Measurements from ENCODE around the gene TMCO4.
A peak's percentile ranks its signal among the peaks of the same experiment; 100 is the strongest.

The TMCO4 gene

DNA sequence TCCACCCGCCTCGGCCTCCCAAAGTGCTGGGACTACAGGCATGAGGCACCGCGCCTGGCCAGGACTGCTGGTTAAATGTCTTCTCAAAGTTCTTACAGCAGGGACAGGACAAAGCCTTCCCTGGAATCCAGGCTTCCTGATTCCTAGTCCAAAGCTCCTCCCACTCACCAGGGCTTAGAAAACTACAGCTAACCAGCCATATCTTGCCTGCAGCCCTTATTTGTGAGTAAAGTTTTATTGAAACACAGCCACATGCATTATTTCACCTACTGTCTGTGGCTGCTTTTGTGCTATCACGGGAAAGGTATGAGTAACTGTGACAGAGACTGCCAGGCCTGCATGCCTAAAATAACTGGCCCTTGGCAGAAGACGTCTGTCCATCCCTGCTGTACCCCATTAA is 24.4 kb downstream of the TMCO4 start:
- no peak for DNase-seq

DNA sequence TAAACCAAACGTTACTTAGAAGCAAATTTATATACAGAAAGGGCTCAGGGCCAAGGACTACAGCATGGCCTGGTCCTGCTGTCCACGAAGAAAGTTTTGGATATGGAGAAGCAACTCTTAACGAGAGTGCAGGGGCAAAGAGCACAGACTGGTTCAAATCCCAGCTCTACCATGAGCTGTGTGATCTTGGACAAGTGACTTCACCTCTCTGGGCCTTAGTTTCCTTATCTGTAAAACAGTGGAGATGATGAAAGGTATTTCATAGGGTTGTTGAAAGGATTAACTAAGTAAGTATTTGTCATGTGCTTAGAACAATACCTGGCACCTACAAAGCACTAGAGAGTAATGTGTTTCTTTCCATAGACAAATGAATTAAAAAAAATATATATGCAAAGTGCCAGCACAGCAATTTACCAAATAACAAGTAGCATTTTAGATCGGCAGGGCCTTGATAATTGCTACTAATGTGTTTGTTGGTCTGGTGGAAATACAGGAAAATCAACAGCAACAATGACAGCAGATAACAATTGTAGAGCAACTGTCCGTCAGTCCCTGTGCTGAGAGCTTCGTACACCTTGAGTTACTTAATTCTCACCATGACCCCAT is 25.4 kb downstream of the TMCO4 start:
- DNase-seq: no peak

DNA sequence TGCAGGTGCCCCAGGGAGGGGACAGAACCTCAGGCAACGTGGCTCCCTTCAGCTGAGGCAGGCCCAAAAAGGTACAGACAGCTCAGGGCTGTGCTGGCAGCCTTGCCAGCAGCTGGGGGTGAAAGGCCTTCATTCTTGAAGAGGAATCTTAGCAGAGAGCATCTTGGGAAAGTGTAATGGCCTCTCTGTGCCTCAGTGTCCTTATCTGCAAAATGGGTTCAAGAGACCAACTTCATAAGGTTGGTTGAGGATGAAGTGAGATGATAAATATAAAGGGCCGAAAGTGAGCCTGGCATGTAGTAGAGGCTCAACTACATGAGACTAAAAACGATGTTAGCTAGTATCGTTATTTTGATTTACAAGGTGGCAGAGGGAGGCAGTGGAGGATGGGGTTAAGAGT is 26.2 kb downstream of the TMCO4 start:
- no peak for DNase-seq

DNA sequence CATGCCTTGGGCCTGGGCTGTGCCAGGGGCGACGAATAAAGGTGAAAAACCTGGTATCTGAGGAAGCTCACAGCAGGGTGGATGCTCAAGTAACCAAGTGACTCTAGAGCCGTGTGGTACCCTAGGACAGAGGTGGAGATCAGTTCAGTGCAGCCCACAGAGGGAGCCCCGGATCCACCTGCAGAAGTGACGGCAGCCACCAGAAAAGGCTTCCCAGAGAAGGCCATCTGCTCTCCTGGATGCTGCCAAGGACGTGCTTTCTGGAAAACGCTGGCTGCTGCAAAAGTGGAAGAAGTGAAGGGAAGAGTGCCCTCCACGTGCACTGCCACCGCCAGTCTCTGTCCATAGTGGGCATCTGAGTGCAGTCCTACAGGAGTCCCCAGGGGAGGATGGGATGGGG is 27.7 kb downstream of the TMCO4 start:
- peak in 1 of 14 donors; percentile 8 for DNase-seq

DNA sequence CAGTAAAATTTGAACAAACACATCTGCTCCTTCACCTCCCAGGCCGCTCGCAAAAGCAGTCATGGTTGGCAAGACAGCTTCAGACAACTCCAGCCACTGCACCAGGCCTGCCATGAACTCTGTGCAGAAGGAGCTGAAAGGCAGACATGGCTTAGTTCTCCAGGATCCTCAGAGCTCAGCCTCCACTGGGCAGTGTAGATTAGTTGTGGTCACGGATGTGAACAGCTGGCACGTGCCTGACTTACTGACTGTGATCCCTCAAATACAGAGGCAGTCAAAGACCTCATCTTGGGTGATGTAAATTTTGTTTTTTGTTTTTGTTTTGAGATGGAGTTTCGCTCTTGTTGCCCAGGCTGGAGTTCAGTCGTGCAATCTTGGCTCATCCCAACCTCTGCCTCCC is 28.4 kb downstream of the TMCO4 start:
- DNase-seq: no peak

DNA sequence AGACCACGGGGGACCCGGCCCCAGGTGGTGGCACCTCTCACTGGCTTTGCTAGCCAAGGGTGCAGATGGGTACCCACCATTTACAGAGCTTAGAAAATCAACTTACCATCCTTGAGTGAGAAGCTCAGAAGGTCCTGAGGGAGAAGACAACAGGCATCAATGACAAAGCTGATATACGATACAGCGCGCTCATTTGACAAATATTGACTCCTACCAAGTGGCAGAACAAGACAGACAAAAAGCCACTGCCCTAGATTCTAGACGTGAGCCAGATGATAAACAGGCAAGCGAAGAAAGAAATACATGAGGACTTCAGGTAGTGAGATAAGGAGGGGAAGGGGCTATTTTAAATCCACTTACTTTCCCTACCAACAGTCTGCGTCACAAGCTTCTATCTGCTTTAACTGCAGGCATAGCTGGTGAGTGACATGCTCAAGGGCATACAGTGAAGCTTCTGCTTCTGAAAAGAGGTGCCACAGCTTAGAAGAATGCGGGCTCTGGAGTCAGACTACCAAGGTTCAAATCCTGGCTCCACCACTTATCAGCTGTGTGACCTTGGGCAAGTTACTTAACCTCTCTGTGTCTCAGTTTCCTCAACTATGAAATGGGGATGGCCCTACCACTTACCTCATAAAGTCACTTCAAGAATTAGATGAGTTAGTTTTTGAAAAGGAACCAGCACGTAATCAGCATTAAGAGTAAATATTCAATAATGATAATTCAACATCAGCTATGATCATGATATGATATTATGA is 29.1 kb downstream of the TMCO4 start:
- DNase-seq: no peak

DNA sequence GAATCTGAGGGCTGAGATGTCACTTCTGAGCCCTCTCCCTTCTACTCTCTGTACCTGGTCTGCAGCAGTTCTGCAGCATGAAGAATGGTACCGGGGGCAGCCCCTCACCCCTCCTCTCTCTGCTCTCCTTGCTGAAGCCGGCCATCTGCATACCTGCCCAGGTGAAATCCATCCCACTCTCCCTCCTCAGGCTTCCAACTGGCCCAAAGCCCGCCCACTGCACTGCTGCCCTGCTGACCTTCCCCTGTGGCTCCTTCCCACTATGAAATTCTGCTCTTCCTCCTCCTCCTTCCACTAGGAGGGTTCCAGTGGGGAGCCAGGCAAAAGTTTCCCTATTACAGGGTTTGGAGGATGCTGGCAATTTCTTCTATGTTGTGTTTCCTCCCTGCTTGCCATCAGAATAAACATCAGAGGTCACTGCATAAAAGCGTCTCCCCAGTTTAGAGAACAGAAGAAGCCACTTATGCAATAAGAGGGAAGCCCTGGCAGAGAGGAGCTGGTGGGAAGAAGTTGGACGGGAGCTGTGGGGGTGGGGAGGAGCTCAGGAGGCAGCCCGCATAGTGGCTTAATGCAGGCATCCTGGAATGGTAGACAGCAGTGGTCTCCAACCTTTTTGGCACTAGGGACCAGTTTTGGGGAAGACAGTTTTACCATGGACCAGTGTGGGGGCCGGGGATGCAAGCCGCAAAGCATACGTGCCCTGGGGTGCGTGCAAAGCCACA is 30.3 kb downstream of the TMCO4 start:
- DNase-seq: no peak

DNA sequence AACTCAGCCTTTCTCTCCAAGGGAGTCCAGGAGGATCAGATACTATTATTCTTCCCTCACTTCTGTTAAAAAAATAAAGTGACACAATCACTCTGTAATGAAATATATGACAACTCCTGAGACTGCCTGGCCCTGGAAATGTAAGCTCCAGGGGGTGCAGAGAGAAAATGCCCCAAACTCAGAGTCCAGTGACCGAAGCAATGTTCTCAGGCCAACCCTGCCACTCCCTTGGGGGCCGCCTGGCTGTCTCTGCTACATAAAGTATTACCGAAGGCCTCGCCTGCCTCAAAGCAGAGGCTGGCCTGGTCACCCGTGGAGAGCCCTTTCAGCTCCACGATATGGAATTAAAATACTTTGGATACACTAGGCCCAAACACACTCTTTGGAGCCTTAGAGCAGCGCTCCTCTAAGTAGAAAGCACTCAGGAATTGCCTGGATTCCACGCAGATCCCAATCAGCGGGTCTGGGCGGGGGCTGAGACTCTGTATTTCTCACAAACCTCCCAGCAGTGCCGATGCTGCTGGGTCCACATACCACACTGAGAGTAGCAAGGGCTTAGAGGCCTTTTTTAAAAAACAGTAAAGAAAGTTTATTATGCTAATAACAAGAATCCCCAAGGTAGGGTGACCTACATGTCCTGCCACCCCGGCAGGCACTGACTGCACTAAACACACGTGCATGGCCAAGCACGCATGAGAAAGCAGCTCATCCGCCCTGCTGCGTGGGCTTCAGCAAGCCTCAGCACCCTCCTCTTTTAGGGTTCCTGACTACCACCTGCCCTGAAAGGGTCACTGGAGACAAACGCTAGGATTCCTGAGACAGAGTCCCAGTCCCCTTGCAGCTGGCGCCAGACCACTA is 31.1 kb downstream of the TMCO4 start:
- DNase-seq: no peak

DNA sequence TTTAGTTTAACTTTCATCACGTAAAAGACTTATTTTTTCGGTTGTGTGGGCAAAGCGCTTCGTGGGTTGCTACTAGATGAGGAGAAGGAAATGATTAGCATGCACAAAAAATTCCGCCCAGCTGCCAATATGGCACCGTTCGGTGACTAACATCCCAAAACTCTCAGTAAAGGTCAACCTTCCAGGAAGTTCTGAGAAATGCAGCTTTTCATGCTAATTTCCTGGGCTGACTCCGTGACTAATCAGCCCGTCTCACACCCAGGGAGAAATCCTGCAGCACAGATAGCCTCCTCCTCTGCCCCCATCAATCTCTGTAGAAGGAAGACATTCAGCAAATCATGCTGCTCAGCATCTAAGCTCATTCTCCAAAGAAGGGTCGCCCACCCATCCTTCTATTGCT is 34.1 kb downstream of the TMCO4 start:
- DNase-seq: no peak

DNA sequence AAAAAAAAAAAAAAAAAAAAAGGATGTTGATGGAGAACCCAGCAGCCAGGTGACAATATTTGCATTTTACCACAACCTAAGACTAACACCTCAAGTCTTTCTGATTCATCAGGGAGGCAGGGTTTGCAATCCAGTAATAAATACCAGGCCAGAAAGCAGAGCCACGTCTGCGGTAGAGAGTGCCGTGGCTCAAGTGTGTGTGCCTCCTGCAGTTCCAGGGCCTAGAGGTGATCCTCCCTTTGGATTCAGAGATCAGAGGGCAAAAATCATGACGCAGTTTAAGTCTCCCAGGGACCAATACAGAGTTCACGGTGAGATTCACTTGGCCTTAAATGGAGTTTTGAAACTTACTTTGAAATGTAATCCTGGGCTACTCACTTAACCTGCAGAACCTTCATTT is 34.9 kb downstream of the TMCO4 start:
- DNase-seq: no peak

DNA sequence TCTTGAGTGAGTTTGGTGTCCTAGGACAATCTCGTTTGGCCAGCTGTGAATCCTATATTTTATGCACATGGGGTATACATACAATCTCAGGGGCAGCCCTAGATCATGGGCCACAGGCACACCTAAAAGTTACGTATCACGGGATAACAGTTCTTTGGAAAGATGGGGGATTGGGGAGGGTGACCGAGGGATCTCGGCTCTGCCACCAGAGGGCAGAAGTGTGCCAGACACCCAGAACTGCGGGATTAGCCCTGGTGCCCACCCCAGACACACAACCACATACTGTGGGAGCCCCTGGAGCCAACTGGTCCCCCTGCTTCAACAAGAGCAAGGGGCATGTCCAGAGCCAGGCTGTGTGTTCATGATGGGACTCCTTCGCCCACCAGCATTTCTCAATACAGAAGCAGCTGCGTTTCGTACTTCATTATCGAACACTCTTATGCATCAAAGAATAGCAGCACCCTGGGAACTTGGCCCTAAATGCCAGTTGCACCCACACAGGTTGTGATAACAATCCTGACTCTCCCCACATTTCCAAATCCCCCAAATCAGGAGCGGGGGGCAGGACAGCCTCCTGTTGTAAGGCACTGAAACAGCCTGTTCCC is 37.4 kb downstream of the TMCO4 start:
- no peak for DNase-seq

DNA sequence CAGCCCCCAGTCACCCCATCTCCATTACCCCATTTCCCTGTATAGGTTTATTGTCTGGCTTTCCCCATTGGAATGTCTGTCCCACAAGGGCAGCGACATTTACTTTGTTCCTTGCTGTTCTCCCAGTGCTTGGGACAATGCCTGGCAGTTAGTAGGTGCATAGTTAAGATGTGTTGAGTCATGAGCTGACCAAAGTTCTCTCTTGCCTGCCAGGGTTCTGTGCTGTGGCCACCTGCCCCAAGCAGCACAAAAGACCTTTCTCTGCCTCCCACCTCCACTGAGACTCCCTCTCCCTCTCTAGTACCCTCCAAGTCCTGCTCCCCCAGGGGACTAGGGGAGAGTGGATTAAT is 40.0 kb downstream of the TMCO4 start:
- no peak for DNase-seq

DNA sequence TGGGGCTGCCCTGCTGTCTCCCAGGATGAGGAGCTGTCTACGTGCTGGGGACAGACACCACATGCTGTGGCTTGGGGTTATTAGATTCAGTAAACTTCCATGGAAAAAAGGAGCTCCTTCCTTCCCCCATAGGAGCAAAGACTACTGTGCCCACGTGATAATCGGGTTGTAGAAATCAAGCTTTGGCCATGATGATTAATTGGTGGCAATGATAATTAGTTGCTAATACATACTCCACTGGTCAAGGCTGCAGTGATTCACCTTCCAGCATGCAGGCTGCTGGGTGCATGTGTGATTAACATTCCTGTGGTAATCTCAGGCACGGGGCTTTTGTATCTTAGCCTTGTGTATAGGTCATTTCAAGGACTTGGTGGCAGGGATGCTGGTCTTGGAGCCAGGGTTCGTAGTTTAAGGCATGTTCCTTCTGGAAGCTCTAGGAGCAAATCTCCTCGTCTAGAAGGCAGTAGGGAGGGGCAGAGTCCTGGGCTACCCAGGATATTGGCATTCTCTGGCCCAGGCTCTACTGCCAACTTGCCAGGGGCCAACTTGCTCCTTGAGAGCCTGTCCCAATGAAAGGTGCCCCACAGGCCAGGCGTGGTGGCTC is 41.4 kb downstream of the TMCO4 start:
- DNase-seq: no peak

DNA sequence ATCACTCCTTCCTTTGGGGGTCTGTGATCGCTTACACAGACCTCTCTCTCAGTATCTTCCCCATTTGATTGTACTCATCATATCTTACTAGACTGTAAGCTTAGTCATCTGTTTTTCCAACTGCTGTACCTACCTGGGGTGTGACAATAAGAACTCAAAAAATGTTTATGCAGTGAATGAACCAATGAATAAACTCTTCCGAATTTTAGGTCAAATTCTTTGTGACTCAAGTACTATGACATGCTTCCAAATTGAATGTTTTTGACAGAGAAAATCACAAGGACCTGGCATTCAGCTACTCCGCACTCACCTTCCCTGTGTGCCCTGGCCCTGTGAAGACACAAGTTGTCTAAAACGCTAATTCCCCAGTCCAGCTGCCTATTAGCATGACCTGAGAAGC is 42.1 kb downstream of the TMCO4 start:
- no peak for DNase-seq

DNA sequence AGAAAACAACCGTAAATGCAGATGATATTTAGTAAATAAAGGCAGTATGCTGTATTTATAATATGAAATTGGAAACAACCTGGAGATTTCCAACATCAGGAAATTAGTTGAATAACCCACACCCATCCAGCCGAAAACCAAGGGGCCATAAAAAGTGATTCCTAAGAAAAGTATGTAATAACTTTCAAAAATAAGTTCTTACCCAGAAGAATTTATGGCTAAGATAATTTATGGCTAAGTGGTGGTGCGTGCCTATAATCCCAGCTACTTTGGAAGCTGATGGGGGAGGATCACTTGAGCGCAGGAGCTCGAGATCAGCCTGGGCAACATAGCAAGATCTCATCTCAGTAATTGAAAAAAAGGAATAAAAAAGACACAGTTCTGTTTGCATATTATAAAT is 43.2 kb downstream of the TMCO4 start:
- no peak for DNase-seq

DNA sequence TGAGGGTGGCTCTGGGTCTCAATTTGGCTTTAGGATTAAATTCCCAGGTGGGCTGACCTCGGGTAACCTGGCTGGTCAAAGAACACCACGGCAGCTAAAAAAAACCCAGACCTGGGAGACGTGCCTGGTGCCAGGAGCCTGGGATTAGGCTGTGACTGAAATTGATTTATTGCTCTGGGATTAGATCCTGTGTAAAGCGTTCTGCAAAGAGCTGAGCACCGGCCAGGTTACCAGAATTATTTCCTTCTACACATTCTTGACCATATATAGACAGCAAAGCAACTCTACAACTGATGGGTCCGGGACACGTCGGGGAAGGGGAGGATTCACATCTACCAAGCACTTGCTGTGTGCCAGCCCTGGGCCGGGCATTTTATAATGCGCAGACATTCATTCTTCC is 45.2 kb downstream of the TMCO4 start:
- DNase-seq: no peak

DNA sequence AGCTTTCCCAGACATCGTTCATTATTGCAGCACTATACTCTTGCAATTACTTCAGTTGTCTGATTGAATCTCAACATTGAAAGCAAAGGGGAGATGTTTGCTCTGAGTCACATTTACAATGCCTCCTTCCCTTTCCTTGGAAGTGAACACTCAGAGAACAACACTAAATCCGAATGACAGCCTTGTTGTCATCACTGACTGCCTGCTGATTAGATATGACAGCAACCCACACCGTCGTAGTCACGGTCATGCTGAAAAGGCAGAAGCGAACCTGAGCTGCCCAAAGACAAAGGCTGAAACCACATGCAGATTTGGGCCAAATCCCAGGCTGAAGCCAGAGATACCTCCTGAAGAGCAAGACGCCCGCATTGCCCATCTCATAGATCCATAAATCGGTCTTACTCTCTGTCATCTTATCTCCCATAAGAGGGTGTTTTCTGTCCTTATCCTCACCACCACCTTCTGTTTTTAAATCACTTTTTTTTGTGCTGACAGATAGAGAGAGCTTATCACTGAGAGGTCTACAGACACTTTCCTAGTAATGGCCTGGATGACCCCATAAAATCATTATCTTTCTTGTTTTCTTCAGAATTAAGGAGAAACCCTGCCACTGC is 47.5 kb downstream of the TMCO4 start:
- DNase-seq: no peak

DNA sequence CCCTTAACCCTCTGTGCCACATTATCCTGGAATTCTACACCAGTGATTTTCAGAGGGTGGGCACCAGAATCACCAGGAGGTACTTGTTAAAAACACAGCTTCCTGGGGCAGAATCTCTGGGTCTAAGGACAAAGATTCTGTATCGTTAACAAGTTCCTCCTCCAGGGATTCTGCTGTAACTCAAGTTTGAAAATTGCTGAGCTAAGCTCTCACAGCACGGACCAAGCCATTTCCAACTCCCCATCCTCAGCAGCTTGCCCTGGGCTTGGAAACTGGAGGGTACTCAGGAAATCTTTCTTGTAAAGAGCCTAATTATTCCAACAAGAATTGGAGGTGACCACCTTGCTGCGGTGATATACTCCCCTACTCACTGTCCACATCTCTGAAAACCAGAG is 48.8 kb downstream of the TMCO4 start:
- DNase-seq: no peak

DNA sequence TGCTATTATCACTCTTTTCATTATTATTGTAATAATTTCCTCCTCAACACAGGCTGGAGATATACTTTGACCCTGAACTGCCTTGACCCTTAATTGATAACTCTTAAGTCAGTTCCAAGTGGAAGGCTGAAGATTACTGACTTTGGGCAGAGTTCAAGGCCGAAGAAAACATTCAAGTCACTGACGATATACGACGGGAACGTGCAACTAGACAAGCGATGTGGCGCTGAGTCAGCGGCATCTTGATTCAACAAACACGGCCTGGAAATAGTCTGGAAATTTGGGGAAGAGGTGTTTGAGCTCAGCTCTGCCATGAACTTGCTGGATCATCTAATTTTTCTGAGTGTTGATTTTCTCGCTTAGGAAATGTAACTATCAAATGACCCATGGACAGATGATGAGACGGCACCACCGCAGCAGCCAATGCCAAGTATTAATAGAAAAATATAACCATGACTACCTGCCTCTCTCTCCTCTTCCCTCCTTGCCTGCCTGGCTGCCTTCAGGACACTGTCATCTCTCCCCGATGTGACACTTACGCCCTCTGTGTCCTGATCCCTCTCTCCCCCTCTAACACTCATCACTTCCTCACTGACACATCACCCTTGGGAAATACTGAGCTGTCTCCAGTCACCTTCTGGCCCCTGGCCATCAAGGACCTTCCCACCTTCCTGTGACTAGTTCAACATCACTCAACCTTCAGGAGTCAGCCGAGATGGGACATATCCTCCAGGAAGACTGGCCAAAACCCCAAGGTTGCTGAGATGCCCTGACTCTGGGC is 49.4 kb downstream of the TMCO4 start:
- no peak for DNase-seq

DNA sequence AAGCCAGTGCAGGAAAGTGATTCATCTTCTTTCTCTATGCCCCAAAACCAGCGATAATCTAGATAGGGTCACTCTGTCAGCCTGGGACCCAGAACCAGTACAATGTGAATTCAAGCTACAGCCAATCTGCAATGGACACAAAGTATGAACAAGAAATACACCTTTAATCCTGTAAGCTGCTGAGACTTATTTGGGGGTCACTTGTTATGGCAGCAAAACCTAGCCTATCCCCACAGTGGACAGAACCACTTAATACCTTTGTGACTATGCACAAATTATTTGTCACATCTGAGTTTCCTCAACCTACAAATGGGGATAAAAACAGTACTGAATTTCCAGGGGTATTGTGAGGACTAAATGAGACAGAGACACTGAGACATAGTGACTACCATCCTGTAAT is 50.0 kb downstream of the TMCO4 start:
- no peak for DNase-seq

DNA sequence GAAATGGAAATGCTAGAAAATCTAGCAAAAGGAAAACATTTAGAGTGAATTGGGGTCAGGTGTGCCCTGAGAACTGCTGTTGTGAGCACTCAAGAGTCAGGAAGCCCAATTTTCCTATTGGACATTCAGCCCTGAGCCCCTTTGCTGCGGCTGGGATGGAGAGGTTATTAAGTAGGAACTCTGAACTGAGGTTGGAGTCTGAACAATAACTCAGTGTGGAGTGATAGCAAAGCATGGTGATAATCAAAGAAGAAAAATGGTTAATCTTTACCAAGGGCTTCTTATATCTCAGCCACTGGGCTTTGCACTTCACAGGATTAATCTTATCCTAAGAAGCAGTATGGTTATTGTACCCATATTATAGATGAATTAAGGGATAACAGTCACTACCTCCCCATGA is 52.0 kb downstream of the TMCO4 start:
- no peak for DNase-seq
